ENCODE results near the gene CLEC17A.

Gene CLEC17A

GRCh38 chr19:14544977-14545715 is 37.7 kb upstream of the CLEC17A start:
- no peak for TF ChIP-seq CTCF (IDR thresholded peaks at IDR 0.05)

- TF ChIP-seq CTCF (IDR thresholded peaks at IDR 0.05) = no peak
Measured at GRCh38 chr19:14545716-14546082, 37.2 kb upstream of the CLEC17A start.

GRCh38 chr19:14550201-14550754 is 32.6 kb upstream of the CLEC17A start:
- TF ChIP-seq CTCF (IDR thresholded peaks at IDR 0.05) = no peak

- peak; percentile 23; the same call in 1 of the 2 replicates for TF ChIP-seq CTCF (IDR thresholded peaks at IDR 0.05)
Measured at GRCh38 chr19:14551134-14552005, 31.5 kb upstream of the CLEC17A start.

GRCh38 chr19:14553042-14553938 is 29.6 kb upstream of the CLEC17A start:
- TF ChIP-seq CTCF (IDR thresholded peaks at IDR 0.05) = no peak

- TF ChIP-seq CTCF (IDR thresholded peaks at IDR 0.05) = no peak
Measured at GRCh38 chr19:14553939-14554243, 29.0 kb upstream of the CLEC17A start.

GRCh38 chr19:14554382-14554812 is 28.5 kb upstream of the CLEC17A start:
- peak; percentile 30; the same call in 1 of the 2 replicates for TF ChIP-seq CTCF (IDR thresholded peaks at IDR 0.05)

Data from LNCAP (cell line).